NCI-H748 (cell line): ENCODE results near the gene ZNF773.

Source experiments
- DNase-seq: peaks from one replicate; lab custom pipeline; 2025; ENCODE audit not compliant: unreplicated experiment; lab: John Stamatoyannopoulos, UW

Gene ZNF773

GRCh38 chr19:57557659-57558058, 57.9 kb downstream of the ZNF773 start:
- no peak for DNase-seq
